ENCODE measurements around the gene WNT16.

WNT16 gene

DNA sequence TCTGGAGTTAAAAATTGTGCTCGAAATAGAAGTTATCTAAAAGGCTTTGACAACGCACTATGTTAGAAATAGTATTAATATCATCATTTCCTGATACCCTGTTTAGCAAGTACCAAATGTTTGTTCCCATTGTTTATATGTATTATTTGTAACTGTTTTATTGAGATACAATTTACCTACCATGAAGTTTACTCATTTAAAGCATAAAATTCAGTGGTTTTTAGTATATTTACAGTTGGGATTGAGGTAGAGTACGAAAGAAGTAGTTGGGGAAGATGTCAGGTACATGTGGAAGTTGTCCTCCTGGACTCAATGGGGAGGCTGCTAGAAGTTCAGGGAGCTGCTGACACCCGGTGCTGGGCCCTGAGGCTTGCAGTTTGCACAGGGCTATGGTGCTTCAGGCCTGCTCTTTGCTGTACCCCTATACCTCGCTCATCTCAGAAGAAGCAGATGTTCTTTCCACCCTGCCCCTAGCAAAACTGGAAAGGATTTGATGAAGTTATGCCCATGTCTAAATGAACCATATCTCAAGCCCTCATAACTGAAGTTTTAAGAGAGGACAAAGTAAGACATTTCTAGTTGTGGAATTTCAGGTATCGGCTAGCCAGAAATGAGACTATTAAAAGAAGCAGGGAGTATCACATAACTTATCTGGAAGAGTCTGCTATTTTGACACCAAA, 25.2 kb upstream of the WNT16 start:
- ATAC-seq, result peak; percentile 34; the same call in 2 of the 3 replicates
- TF ChIP-seq CSDC2 (CRISPR knock-in tag; IDR thresholded peaks at IDR 0.05), result no peak
- no peak for TF ChIP-seq GLIS3 (CRISPR knock-in tag; IDR thresholded peaks at IDR 0.05)
- TF ChIP-seq, protein P1, sequence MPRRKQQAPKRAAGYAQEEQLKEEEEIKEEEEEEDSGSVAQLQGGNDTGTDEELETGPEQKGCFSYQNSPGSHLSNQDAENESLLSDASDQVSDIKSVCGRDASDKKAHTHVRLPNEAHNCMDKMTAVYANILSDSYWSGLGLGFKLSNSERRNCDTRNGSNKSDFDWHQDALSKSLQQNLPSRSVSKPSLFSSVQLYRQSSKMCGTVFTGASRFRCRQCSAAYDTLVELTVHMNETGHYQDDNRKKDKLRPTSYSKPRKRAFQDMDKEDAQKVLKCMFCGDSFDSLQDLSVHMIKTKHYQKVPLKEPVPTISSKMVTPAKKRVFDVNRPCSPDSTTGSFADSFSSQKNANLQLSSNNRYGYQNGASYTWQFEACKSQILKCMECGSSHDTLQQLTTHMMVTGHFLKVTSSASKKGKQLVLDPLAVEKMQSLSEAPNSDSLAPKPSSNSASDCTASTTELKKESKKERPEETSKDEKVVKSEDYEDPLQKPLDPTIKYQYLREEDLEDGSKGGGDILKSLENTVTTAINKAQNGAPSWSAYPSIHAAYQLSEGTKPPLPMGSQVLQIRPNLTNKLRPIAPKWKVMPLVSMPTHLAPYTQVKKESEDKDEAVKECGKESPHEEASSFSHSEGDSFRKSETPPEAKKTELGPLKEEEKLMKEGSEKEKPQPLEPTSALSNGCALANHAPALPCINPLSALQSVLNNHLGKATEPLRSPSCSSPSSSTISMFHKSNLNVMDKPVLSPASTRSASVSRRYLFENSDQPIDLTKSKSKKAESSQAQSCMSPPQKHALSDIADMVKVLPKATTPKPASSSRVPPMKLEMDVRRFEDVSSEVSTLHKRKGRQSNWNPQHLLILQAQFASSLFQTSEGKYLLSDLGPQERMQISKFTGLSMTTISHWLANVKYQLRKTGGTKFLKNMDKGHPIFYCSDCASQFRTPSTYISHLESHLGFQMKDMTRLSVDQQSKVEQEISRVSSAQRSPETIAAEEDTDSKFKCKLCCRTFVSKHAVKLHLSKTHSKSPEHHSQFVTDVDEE (CRISPR knock-in tag; IDR thresholded peaks at IDR 0.05), result no peak
- TF ChIP-seq OSR1 (CRISPR knock-in tag; IDR thresholded peaks at IDR 0.05), result no peak
- TF ChIP-seq ISL1 (CRISPR knock-in tag; IDR thresholded peaks at IDR 0.05), result no peak
- TF ChIP-seq, protein P2, sequence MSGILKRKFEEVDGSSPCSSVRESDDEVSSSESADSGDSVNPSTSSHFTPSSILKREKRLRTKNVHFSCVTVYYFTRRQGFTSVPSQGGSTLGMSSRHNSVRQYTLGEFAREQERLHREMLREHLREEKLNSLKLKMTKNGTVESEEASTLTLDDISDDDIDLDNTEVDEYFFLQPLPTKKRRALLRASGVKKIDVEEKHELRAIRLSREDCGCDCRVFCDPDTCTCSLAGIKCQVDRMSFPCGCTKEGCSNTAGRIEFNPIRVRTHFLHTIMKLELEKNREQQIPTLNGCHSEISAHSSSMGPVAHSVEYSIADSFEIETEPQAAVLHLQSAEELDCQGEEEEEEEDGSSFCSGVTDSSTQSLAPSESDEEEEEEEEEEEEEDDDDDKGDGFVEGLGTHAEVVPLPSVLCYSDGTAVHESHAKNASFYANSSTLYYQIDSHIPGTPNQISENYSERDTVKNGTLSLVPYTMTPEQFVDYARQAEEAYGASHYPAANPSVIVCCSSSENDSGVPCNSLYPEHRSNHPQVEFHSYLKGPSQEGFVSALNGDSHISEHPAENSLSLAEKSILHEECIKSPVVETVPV (CRISPR knock-in tag; IDR thresholded peaks at IDR 0.05), result no peak
- TF ChIP-seq ZNF8 (CRISPR knock-in tag; IDR thresholded peaks at IDR 0.05), result no peak
- TF ChIP-seq BACH2 (CRISPR knock-in tag; IDR thresholded peaks at IDR 0.05; ENCODE audit: borderline replicate concordance), result no peak
- no peak for TF ChIP-seq ARNTL (CRISPR knock-in tag; IDR thresholded peaks at IDR 0.05; ENCODE audit: borderline replicate concordance, low read depth)
- TF ChIP-seq ZC3H10 (CRISPR knock-in tag; IDR thresholded peaks at IDR 0.05), result no peak
- TF ChIP-seq PPARA (CRISPR knock-in tag; IDR thresholded peaks at IDR 0.05; ENCODE audit: borderline replicate concordance), result no peak
- no peak for TF ChIP-seq SNAI2 (CRISPR knock-in tag; IDR thresholded peaks at IDR 0.05)
- no peak for TF ChIP-seq RARB (CRISPR knock-in tag; IDR thresholded peaks at IDR 0.05)
- no peak for TF ChIP-seq TCF4 (CRISPR knock-in tag; IDR thresholded peaks at IDR 0.05; ENCODE audit: borderline replicate concordance)
- no peak for TF ChIP-seq TOX (CRISPR knock-in tag; IDR thresholded peaks at IDR 0.05; ENCODE audit: borderline replicate concordance)
- TF ChIP-seq, protein P3, sequence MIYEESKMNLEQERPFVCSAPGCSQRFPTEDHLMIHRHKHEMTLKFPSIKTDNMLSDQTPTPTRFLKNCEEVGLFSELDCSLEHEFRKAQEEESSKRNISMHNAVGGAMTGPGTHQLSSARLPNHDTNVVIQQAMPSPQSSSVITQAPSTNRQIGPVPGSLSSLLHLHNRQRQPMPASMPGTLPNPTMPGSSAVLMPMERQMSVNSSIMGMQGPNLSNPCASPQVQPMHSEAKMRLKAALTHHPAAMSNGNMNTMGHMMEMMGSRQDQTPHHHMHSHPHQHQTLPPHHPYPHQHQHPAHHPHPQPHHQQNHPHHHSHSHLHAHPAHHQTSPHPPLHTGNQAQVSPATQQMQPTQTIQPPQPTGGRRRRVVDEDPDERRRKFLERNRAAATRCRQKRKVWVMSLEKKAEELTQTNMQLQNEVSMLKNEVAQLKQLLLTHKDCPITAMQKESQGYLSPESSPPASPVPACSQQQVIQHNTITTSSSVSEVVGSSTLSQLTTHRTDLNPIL (CRISPR knock-in tag; IDR thresholded peaks at IDR 0.05; ENCODE audit: low read depth), result no peak

DNA sequence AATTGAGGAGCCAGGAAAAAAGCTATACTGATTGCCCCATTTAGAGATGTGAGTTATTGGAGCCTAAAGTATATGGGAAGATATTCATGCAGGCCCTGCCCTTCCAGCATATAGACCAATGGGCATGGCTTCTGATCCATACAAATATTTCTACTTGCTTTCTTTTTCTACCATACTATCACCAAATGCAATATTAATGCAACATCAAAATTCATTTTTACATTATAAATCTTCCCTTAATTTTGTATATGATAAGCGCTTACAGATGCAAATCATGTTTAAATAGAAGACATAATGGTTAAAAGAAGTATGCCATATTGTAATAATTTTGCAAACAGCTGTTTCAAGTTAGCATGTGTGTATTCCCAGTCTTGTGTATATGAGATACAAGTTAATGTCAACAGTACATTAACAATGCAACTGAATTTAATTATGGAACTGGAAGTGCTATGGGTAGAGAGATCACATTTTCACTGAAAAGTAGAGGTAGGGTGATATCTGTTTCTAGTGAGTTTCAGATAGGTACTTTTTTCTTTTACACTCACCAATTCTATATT, 24.6 kb upstream of the WNT16 start:
- ATAC-seq, result peak; percentile 65
- TF ChIP-seq ZNF70 (CRISPR knock-in tag; IDR thresholded peaks at IDR 0.05) (peak; percentile 46; the same call in 1 of the 2 replicates), RARB (CRISPR knock-in tag; IDR thresholded peaks at IDR 0.05) (no peak), TCF4 (CRISPR knock-in tag; IDR thresholded peaks at IDR 0.05; ENCODE audit: borderline replicate concordance) (peak; percentile 98), ZFP30 (CRISPR knock-in tag; IDR thresholded peaks at IDR 0.05) (no peak)
- TF ChIP-seq, protein P1 (CRISPR knock-in tag; IDR thresholded peaks at IDR 0.05), result peak; percentile 86
- TF ChIP-seq, protein P4, sequence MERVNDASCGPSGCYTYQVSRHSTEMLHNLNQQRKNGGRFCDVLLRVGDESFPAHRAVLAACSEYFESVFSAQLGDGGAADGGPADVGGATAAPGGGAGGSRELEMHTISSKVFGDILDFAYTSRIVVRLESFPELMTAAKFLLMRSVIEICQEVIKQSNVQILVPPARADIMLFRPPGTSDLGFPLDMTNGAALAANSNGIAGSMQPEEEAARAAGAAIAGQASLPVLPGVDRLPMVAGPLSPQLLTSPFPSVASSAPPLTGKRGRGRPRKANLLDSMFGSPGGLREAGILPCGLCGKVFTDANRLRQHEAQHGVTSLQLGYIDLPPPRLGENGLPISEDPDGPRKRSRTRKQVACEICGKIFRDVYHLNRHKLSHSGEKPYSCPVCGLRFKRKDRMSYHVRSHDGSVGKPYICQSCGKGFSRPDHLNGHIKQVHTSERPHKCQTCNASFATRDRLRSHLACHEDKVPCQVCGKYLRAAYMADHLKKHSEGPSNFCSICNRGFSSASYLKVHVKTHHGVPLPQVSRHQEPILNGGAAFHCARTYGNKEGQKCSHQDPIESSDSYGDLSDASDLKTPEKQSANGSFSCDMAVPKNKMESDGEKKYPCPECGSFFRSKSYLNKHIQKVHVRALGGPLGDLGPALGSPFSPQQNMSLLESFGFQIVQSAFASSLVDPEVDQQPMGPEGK (CRISPR knock-in tag; IDR thresholded peaks at IDR 0.05; ENCODE audit: borderline replicate concordance), result no peak
